Gastrocnemius medialis (tissue), 4 donors: ENCODE measurements around the gene LSM8. TPM values are rescaled to one million over a fixed set of nuclear protein-coding genes. Genes with fewer than 3 reads are reported as not detected.

ENCODE experiments used
- ATAC-seq, 2 donors: fragments of 150-250 bp; one replicate each; pipeline ENCODE4 v1.9.1; 2016
- DNase-seq, 2 donors: peaks; one replicate each; pipeline ENCODE4 v3.0.0-alpha.2; 2019
- H3K27ac ChIP-seq, 4 donors: fragments of 200-600 bp; sonication (generic); 1 replicate in 1 of 4; 2 replicates in 3 of 4; pipeline ENCODE4 v1.5.1; 2016 to 2018; ENCODE audit warnings: mild to moderate bottlenecking in 2 of 4, moderate library complexity in 1 of 4
- H3K27me3 ChIP-seq, 3 donors: fragments of 200-600 bp; sonication (generic) in 2 of 3; 1 replicate in 1 of 3; 2 replicates in 2 of 3; pipeline versions ENCODE4 v1.5.1 to v1.6.0; 2016 to 2019; ENCODE audit warnings: mild to moderate bottlenecking in 1 of 3, moderate library complexity in 1 of 3
- H3K36me3 ChIP-seq, 2 donors: fragments of 200-600 bp; sonication (generic) in 1 of 2; one replicate each; pipeline ENCODE4 v1.5.1; 2017 to 2018
- H3K4me1 ChIP-seq, 2 donors: fragments of 200-600 bp; sonication (generic) in 1 of 2; one replicate each; pipeline ENCODE4 v1.5.1; 2016 to 2017; ENCODE audit warnings: mild to moderate bottlenecking in 2 of 2
- H3K4me3 ChIP-seq, 4 donors: fragments of 200-600 bp; sonication (generic) in 3 of 4; 1 replicate in 1 of 4; 2 replicates in 3 of 4; pipeline ENCODE4 v1.5.1; 2016 to 2019; ENCODE audit warnings: mild to moderate bottlenecking in 2 of 4
- H3K9me3 ChIP-seq, 3 donors: fragments of 200-600 bp; sonication (generic) in 2 of 3; 1 replicate in 1 of 3; 2 replicates in 2 of 3; pipeline ENCODE4 v1.5.1; 2016 to 2019
- CTCF ChIP-seq, 5 experiments: fragments of 450-650 bp in 3 of 5; fragments of 200-600 bp in 2 of 5; sonication (generic) in 2 of 5; IDR thresholded peaks in 4 of 5; conservative IDR thresholded peaks in 1 of 5; 1 replicate in 4 of 5; 2 replicates in 1 of 5; pipeline ENCODE4 v1.5.1; 2016 to 2019; ENCODE audit warnings: antibody characterized with exemption in 5 of 5, mild to moderate bottlenecking in 3 of 5, moderate library complexity in 3 of 5
- POLR2A ChIP-seq, 2 donors: fragments of 450-650 bp; IDR thresholded peaks; one replicate each; pipeline ENCODE4 v1.6.1; 2017; ENCODE audit warnings: antibody characterized with exemption in 2 of 2, mild to moderate bottlenecking in 2 of 2, moderate library complexity in 2 of 2
- in situ Hi-C, 4 donors: fragments of 200-750 bp; cut with MboI; loops; one replicate each; pipeline versions ENCODE4 v1.15.0 to v1.8.0; 2017; ENCODE audit warnings: low sequenced_read_pairs in 4 of 4
- intact Hi-C: fragments of 100-400 bp; cut with DNase I; formaldehyde crosslinking; loops from one replicate; pipeline ENCODE4 v1.15.1; 2023; ENCODE audit warnings: low total_unique reads
- total RNA-seq, 4 donors: library from RNA; depleted of rRNA; stranded (reverse); fragments of >200 nt; gene quantifications; one replicate each; pipeline versions ENCODE4 v1.1.0 to v1.2.3, GENCODE V29; 2016

The LSM8 gene
- total RNA-seq, 4 donors from 2014 or later: 13.0 to 28.1 (median 17.7) TPM

GRCh38 chr7:118194571-118194970, 10.6 kb downstream of the LSM8 start:
- intact Hi-C loops (no loop called here), in situ Hi-C loops (no loop called here)
- peaks cover 0 to 25% of the 10 kb centered on the region in 2 donors for H3K36me3 ChIP-seq

GRCh38 chr7:118195837-118196474, 12.0 kb downstream of the LSM8 start:
- intact Hi-C loops: no loop called here
- DNase-seq: no peak

More at GRCh38 chr7:118194571-118194970, 10.6 kb downstream of the LSM8 start:
- no peak overlapping the region for H3K4me3 ChIP-seq
- no peaks in the 10 kb centered on the region for H3K9me3 ChIP-seq
- H3K4me1 ChIP-seq: no peaks in the 10 kb centered on the region
- TF ChIP-seq CTCF (IDR thresholded peaks at IDR 0.05 in 4 of 5, conservative IDR thresholded peaks at IDR 0.05 in 1 of 5) (no peak), POLR2A (IDR thresholded peaks at IDR 0.05) (no peak)
- DNase-seq (no peak), ATAC-seq (no peak)
- H3K27ac ChIP-seq: no peak overlapping the region
- no peaks in the 10 kb centered on the region for H3K27me3 ChIP-seq

GRCh38 chr7:118202061-118202460, 18.1 kb downstream of the LSM8 start:
- Histone ChIP-seq H3K27me3 (no peaks in the 10 kb centered on the region), H3K9me3 (no peaks in the 10 kb centered on the region), H3K27ac (no peak overlapping the region), H3K36me3 (no peaks in the 10 kb centered on the region), H3K4me1 (no peaks in the 10 kb centered on the region), H3K4me3 (no peak overlapping the region)
- DNase-seq (no peak), ATAC-seq (no peak)
- in situ Hi-C loops (no loop called here), intact Hi-C loops (no loop called here)
- TF ChIP-seq POLR2A (IDR thresholded peaks at IDR 0.05): no peak
- TF ChIP-seq CTCF (IDR thresholded peaks at IDR 0.05 in 4 of 5, conservative IDR thresholded peaks at IDR 0.05 in 1 of 5): no peak

More at GRCh38 chr7:118195837-118196474, 12.0 kb downstream of the LSM8 start:
- Histone ChIP-seq H3K36me3 (peaks cover 0 to 12% of the 10 kb centered on the region in 2 donors), H3K27ac (no peak overlapping the region), H3K4me1 (no peaks in the 10 kb centered on the region), H3K27me3 (no peaks in the 10 kb centered on the region), H3K9me3 (no peaks in the 10 kb centered on the region), H3K4me3 (no peak overlapping the region)
- in situ Hi-C loops: no loop called here
- TF ChIP-seq POLR2A (IDR thresholded peaks at IDR 0.05): no peak
- peak in 4 of 5 experiments; percentile 33 to 62 (median 43) for TF ChIP-seq CTCF (IDR thresholded peaks at IDR 0.05 in 4 of 5, conservative IDR thresholded peaks at IDR 0.05 in 1 of 5)
- ATAC-seq: peak in 1 of 2 donors; percentile 46

- TF ChIP-seq CTCF (IDR thresholded peaks at IDR 0.05 in 4 of 5, conservative IDR thresholded peaks at IDR 0.05 in 1 of 5) (no peak), POLR2A (IDR thresholded peaks at IDR 0.05) (no peak)
- intact Hi-C loops: no loop called here
- H3K36me3 ChIP-seq: no peaks in the 10 kb centered on the region
- in situ Hi-C loops: no loop called here
- H3K4me1 ChIP-seq: no peaks in the 10 kb centered on the region
- H3K27me3 ChIP-seq: no peaks in the 10 kb centered on the region
- peak overlapping the region; percentile 48 to 75 (median 62) for H3K4me3 ChIP-seq
- no peaks in the 10 kb centered on the region for H3K9me3 ChIP-seq
- H3K27ac ChIP-seq: peak overlapping the region in 3 of 4 donors; percentile 32 to 62 (median 58)
- DNase-seq (peak; percentile 24 to 64), ATAC-seq (peak; percentile 79 to 91)
Observed at GRCh38 chr7:118214051-118214832, 30.3 kb downstream of the LSM8 start.
